Stimulated activated CD4-positive, alpha-beta T cell treated with anti-CD3 and anti-CD28 coated beads, TNF-alpha, amount 100 ng/mL, for 24 hours (primary cell): ENCODE results near the gene CCNDBP1.
A peak's percentile ranks its signal among the peaks of the same experiment; 100 is the strongest.
"Not testable (repeated sequence)": the region's sequence is repeated elsewhere in the genome, so short reads cannot be mapped to it uniquely, and the experiment has no call there.

ENCODE experiments used
- DNase-seq, 3 experiments: peaks; one replicate each; pipeline ENCODE4 v3.0.0-alpha.2; 2020; ENCODE audit warnings: low read depth in 3 of 3

CCNDBP1 gene

DNA sequence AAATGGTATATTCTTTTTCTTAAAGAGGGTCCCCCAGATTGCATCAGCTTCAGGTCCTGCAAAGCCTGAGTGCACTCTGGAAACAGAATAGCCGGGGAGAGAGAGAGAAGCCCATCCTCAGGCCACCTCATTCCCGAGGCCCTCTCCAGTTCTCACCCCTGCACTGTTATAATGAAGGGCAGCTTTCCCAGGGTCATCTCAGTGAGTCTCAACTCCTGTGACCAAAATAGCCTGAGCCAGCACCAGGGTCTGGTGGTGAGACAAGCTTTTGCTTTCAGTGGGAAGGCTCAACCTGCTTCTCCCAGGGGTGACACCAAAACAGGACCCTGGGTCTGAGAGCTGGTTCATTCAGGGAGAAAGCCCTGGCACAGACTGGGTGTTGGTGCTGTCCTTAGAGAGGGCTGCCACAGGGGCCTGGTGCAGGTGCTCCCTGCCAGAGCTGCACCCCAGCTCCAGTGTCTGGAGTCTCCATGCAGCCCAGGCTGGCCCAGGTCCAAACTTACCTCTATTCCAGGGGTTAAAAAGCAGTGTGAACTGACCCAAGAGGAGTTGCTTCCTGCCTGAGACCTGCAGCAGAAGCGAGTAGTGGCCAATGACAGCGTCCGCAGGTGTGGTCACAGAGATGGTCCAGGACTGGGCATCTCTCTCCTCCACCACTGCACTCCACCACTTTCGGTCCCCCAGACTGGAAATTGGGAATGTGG is 29.5 kb downstream of the CCNDBP1 start:
- no peak for DNase-seq

DNA sequence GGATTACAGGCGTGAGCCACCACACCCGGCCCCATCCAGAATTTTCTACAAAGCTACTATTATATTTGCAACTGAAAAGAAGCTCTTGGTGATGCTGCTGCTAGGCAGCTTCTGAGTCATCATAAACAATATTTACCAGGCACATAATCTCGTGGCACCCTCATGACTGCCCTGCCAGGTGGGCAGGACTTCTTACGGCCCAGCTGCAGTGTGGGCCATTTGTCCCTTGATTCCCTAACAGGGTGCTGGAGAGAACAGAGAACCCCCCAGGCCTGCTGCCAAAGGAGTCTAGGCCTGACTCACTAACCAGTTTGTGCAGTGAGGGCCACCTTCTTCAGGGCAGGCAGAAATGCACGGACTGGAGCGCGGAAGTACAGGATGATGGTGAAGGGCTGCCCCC is 30.8 kb downstream of the CCNDBP1 start:
- no peak for DNase-seq

GRCh38 chr15:43218908-43219706 is 33.9 kb downstream of the CCNDBP1 start:
- DNase-seq, result no peak

DNA sequence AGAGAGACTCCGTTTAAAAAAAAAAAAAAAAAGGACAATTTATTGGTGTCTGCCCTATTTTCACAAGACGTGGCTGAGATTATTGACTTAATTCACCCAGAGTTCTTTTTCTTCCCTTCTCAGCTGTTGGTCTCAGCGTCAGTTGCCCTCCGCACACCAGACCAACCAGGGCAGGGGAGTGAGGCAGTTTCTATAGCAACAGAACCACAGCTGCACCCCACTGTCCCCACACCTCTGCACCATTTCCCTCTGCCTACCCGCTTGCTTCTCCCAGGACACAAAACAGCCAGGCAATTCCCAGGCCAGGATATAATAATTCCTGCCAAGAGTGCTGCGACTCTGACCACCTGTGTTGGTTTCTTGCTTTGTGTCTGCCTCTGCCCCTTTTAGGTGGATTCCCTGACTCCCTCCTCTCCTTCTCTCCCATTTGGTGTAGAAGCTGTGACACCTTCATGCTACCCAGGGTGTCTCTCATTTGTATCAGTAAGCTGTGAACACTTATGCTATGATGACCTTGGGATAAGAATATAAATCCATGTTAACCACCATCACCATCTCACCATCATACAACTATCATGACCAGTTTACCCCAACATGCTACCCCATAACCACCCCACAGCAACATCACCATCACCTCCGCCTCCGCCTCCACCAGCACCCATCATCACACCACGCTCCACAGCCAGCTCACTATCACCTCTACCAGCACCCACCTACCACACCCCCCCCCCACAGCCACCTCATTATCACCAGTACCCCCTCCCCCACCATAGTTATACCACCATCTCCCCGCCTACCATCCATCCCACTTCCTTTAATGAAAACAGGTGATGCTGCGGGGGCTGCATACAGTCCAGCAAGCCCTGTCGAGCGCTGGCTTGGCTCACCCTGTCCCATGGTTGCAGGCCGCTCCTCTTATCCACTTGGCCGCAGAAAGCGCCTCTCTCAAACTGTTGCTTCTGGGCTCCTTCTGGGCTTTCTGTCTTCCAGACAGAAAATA is 35.0 kb downstream of the CCNDBP1 start:
- no peak for DNase-seq

DNA sequence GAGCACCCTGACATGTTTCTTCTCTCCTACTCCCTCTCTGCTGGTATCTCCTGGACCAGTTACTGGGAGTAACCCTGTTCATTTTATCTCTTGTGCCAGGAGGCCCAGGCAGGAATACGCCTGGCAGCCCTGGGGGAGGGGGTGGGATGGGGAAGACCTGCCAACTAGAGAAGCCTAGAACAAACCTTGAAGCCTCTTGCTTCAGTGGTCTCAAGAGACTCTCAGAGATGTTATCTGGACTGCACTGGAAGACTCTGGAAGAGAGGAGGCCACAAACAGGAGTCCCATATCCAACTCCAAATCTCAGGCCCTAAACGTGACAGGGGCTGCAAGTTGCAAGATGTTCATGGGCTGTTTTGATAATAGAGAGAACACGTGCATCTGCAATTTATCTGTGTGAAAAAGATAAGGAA is 35.8 kb downstream of the CCNDBP1 start, which contains the start of gene EPB42:
Gene EPB42, minus strand, starts transcription at position 28 of the 413 bp plus-strand sequence. CDS start 193 bp downstream, outside the sequence.
- DNase-seq, result no peak

DNA sequence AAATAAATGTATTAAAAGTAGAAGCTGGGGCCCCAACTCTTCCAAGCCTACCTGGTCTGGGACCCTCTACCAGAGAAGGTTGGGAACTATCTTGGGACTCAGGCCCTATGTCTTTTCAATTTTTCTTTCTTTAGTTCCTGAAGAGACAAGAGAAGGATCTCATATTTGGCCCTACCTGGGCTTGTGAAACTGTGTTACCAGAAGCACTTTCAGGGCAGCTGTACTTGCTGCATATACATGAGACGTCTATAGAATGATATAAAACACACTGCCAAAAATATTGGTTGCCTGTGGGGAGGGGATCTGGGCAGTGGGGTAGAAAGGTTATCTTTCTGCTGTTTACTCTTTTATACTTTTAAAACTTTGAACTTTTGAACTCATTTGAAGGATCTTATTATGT is 36.2 kb downstream of the CCNDBP1 start:
- DNase-seq, result no peak

DNA sequence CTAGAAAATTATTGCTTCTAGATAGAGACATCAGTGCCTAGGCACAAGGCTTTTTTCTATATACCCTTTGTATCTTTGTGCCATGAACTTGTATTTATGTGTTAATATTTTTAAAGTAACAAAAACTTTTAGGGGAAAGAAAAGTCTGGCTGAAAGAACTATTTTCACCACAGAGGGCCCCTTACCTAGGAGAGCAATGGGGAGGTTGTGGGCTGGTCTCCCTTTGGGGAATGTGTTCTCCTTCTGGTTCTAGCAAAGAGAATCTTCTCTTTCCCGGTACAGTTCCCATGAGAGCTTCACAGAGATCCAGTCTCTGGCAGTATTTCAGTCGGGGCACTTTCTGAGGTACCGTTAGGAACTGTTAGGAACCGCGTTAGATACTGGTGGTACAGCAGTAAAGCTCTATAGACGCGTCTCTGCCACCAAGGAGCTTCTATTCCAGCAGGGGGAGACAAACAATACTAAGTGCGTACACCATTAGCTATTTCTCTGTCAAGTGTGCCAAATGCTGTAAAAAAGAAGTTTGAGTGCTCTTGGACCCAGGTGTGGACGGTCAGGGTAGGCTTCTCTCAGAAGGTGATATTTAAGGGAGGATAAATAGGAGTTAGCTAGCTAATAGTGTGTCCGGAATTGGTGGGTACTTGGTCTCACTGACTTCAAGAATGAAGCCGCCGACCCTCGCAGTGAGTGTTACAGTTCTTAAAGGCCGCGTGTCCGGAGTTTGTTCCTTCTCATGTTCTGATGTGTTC is 40.2 kb downstream of the CCNDBP1 start:
- peak; percentile 8 to 22 (median 21) for DNase-seq

DNA sequence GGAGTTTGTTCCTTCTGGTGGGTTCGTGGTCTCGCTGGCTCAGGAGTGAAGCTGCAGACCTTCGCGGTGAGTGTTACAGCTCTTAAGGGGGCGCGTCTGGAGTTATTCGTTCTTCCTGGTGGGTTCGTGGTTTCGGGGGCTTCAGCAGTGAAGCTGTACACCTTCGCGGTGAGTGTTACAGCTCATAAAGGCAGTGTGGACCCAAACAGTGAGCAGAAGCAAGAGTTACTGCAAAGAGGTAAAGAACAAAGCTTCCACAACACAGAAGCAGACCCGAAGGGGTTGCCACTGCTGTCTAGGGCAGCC is 40.7 kb downstream of the CCNDBP1 start:
- not testable (repeated sequence) for DNase-seq

- no peak for DNase-seq
Observed at GRCh38 chr15:43226436-43227305, 41.5 kb downstream of the CCNDBP1 start.

- no peak for DNase-seq
Observed at GRCh38 chr15:43229977-43230376, 44.8 kb downstream of the CCNDBP1 start.

DNA sequence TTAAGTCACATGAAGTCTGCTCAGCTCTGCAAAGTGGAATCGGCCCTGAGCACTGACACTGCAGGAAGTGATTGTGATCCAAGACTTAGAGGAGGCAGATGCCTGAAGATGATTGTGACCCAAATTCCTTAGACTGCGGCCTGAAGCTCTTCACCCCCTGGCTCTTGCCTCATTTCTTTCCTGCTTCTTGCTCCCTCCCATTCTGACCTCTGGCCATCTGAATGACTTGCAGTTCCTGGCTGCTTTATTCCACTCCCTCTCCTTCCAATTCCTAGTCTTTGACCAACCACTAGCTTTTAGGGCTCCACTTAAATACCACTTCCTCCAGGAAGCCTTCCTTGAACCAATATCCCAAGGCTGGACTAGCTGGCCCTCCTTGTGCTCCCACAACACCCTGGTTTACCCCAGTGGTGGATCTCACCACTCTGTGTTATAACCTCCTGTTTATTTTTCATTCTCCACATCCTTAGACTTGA is 45.5 kb downstream of the CCNDBP1 start:
- no peak for DNase-seq

DNA sequence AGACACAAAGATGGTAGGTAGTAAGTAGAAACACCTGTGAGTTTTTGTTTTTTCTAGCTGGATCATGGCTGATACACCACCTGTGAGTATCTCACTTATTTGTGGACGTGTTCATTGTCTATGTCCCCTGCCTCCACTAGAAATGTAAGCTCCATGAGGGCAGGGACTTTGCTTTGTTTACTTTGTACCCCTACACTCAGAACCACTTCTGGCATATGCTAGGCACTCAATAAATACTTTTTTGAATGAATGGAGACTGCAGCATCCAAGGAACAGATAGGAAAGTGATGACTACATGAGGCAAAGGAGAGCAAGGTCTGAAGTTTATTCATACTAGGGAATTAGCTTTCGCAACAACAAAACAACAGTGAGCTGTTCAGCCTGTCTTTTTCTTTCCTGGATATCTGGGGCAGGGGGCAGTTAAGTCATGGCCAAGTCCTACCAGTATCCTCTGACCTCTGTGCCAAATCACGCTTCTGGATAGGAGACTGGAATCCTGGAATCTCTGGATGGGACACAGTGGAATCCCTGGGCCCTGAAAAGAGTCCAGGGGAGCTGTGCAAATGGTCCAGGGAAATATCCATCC is 47.2 kb downstream of the CCNDBP1 start:
- no peak for DNase-seq

GRCh38 chr15:43235536-43235935 is 50.3 kb downstream of the CCNDBP1 start:
- DNase-seq, result no peak

DNA sequence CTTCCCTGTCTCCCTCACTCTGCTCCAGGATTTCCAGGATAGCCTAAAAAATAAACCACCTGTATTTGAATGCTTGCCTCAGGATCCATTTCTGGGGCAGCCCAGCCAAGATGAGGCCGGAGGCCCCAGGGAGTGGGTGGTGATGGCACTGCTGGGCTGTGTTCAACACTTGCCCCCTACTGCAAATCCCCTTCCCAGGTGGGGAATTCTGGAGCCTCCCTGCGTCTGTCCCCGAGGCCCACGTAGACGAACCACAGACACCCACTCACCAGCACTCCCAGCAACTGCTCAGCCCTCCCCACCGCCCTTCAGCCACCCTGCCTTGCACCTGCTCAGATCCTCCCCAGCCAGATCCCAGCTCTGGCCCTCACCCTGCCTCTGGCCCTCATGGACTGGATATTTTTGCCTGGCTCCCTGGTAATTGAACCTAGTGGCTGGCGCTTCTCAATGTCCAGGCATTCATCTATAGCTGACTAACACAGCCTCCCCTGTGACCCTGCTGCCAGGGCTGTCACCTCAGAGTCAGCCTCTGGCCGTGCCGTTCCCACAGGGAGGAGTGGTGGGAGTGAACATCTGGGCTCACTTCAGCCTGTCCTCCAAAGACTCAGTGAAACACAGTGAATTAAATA is 52.8 kb downstream of the CCNDBP1 start:
- DNase-seq, result no peak

DNA sequence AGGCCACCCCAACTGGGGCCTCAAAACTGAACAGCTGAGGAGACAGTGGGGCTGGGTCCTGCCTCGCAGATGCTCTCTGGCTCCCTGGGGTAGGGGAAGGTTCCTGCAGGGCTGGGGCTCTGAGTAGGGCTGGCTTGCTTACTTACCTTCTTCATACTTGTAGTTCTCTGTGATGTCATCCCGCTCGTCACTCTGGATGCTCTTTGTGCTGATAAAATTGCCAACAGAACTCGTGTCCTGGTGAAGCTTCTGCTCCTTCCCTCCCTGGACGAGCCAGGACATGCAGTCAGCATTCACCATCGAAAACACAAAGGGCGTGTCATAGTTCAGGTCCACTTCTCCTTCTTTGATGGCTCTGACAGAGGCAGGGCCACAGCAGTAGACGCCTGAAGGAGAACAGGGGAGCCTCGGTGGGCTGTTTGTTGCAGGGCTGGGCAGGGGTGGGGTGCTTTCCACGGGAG is 53.5 kb downstream of the CCNDBP1 start:
- DNase-seq, result no peak

DNA sequence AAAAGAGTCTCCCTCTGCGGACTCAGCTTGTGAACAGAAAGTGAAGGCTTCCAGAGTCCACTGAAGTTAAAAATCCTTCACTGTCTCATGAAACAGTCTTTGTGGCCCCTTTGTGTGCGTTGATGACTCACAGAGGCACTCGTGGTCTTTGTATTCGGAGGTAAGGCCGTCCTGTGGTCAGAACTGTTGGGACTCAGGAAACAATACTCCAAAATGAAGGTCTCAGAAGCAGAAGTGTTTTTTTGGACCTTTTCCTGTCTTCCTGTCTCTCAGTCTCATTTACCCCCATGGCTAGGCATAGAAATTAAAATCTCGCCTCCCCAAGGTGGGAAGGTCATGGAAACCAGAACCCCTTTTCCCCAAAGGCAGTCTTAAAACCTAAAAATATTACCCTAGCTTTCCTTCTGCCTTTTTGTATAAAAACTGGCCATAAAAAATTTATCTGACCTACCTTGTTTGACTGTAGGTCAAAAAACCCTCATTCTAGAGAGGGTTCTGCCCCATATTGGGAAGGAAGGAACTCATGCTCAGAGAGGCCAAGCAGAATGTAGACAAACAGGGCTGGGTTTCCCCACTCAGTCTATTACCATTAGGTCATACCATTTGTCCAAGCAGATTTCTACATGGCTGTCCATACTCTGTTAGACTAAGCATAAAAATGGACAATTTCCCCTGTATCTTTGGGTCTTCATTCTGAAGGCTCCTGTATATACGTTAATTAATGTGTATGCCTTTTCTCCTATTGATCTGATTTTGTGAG is 54.7 kb downstream of the CCNDBP1 start:
- DNase-seq, result no peak

DNA sequence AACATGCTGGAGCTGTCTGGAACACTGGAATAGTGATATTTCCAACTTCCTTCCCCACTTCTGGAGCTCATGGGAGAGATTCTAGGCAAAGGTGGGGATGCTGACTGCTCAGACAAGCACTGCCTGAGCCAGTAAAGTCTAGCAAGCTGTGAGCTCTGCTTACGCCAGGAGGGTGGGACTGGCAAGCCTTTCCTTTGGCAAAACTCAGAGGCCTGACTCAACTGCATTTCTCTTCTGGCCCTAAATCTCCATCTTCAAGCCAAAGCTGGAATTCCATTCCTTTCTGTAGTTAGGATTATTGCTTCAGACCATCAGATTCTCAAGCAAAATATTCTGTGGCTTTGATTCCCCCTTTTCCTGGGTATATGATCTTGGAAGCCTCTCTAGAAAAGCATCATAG is 55.9 kb downstream of the CCNDBP1 start:
- no peak for DNase-seq

GRCh38 chr15:43242616-43243015 is 57.4 kb downstream of the CCNDBP1 start:
- no peak for DNase-seq
